ENCODE data around the gene GLRA1. TPM values are rescaled to one million over a fixed set of nuclear protein-coding genes. Genes with fewer than 3 reads are reported as not detected.

Gene GLRA1
- polyA plus RNA-seq, 3 donors, result not detected

GRCh38 chr5:151868451-151868850, 56.2 kb downstream of the GLRA1 start:
- Mint-ChIP-seq H3K27ac (no peak overlapping the region), H3K4me3 (no peak overlapping the region), H3K27me3 (ENCODE audit: low read depth in 3 of 3) (peaks cover 0 to 2% (median 1%) of the 10 kb centered on the region in 3 donors), H3K4me1 (no peaks in the 10 kb centered on the region), H3K36me3 (no peaks in the 10 kb centered on the region), H3K9me3 (peaks cover 0 to 5% (median 2%) of the 10 kb centered on the region in 7 donors)
- Histone ChIP-seq H3K4me3 (replicated peaks in 1 of 3; ENCODE audit: low read depth in 2 of 3, low read length in 3 of 3) (no peak overlapping the region), H3K9ac (ENCODE audit: insufficient read depth, low read length, poor library complexity, severe bottlenecking) (no peak overlapping the region), H3K27me3 (ENCODE audit: control insufficient read depth in 2 of 2, insufficient read depth in 2 of 2, low read length in 2 of 2) (no peaks in the 10 kb centered on the region), H4K20me1 (ENCODE audit: insufficient read depth, low read length) (no peaks in the 10 kb centered on the region), H3K4me1 (ENCODE audit: control insufficient read depth in 1 of 2, insufficient read depth in 2 of 2, low read length in 2 of 2) (no peaks in the 10 kb centered on the region), H2AFZ (ENCODE audit: insufficient read depth, low read depth, low read length, poor library complexity, severe bottlenecking) (no peak overlapping the region), H3K4me2 (replicated peaks; ENCODE audit: extremely low read depth, low read length, poor library complexity, severe bottlenecking) (no peak overlapping the region), H3K79me2 (ENCODE audit: insufficient read depth, low read length) (no peaks in the 10 kb centered on the region), H3K9me3 (replicated peaks in 1 of 2; ENCODE audit: control insufficient read depth in 1 of 2, insufficient read depth in 1 of 2, low read length in 2 of 2) (no peaks in the 10 kb centered on the region), H3K27ac (ENCODE audit: low read depth in 1 of 2, low read length in 2 of 2) (no peak overlapping the region), H3K36me3 (replicated peaks in 1 of 2; ENCODE audit: control insufficient read depth in 1 of 2, insufficient read depth in 2 of 2, low read length in 2 of 2) (no peaks in the 10 kb centered on the region)
- intact Hi-C loops (cut with micrococcal nuclease), result no loop called here
- DNase-seq, result no peak
- no peak for TF ChIP-seq CTCF (IDR thresholded peaks at IDR 0.05)
- 86% methylated on average over 2 of the region's 4 CpGs for WGBS (ENCODE audit: insufficient coverage)

- Mint-ChIP-seq H3K4me1 (no peaks in the 10 kb centered on the region), H3K4me3 (no peak overlapping the region), H3K27me3 (ENCODE audit: low read depth in 3 of 3) (peaks cover 1 to 4% (median 2%) of the 10 kb centered on the region in 3 donors), H3K27ac (no peak overlapping the region), H3K36me3 (no peaks in the 10 kb centered on the region), H3K9me3 (peaks cover 0 to 3% (median 2%) of the 10 kb centered on the region in 7 donors)
- Histone ChIP-seq H3K4me2 (replicated peaks; ENCODE audit: extremely low read depth, low read length, poor library complexity, severe bottlenecking) (no peak overlapping the region), H3K27me3 (ENCODE audit: control insufficient read depth in 2 of 2, insufficient read depth in 2 of 2, low read length in 2 of 2) (no peaks in the 10 kb centered on the region), H3K4me1 (ENCODE audit: control insufficient read depth in 1 of 2, insufficient read depth in 2 of 2, low read length in 2 of 2) (no peaks in the 10 kb centered on the region), H3K9ac (ENCODE audit: insufficient read depth, low read length, poor library complexity, severe bottlenecking) (no peak overlapping the region), H4K20me1 (ENCODE audit: insufficient read depth, low read length) (no peaks in the 10 kb centered on the region), H3K27ac (ENCODE audit: low read depth in 1 of 2, low read length in 2 of 2) (no peak overlapping the region), H3K4me3 (replicated peaks in 1 of 3; ENCODE audit: low read depth in 2 of 3, low read length in 3 of 3) (no peak overlapping the region), H2AFZ (ENCODE audit: insufficient read depth, low read depth, low read length, poor library complexity, severe bottlenecking) (no peak overlapping the region), H3K9me3 (replicated peaks in 1 of 2; ENCODE audit: control insufficient read depth in 1 of 2, insufficient read depth in 1 of 2, low read length in 2 of 2) (no peaks in the 10 kb centered on the region), H3K79me2 (ENCODE audit: insufficient read depth, low read length) (no peaks in the 10 kb centered on the region), H3K36me3 (replicated peaks in 1 of 2; ENCODE audit: control insufficient read depth in 1 of 2, insufficient read depth in 2 of 2, low read length in 2 of 2) (no peaks in the 10 kb centered on the region)
- TF ChIP-seq CTCF (IDR thresholded peaks at IDR 0.05), result no peak
- WGBS (ENCODE audit: insufficient coverage), result 98% methylated on average over 3 of the region's 7 CpGs
- DNase-seq, result no peak
- intact Hi-C loops (cut with micrococcal nuclease), result no loop called here
These were observed 60.4 kb downstream of the GLRA1 start for GRCh38 chr5:151864061-151864748.
